ENCODE data around the gene ATRX.
"Not testable (repeated sequence)": the region's sequence is repeated elsewhere in the genome, so short reads cannot be mapped to it uniquely, and the experiment has no call there.

Gene ATRX

DNA sequence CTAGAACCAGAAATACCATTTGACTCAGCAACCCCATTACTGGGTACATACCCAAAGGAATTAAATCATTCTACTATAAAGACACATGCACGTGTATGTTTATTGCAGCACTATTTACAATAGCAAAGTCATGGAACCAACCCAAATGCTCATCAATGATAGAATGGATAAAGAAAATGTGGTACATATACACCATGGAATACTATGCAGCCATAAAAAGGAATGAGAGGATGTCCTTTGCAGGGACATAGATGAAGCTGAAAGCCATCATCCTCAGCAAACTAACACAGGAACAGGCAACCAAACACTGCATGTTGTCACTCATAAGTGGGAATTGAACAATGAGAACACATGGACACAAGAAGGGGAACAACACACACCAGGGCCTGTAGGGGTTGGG lies 285.9 kb downstream of the ATRX start:
- DNase-seq (ENCODE audit: low read depth) = not testable (repeated sequence)

DNA sequence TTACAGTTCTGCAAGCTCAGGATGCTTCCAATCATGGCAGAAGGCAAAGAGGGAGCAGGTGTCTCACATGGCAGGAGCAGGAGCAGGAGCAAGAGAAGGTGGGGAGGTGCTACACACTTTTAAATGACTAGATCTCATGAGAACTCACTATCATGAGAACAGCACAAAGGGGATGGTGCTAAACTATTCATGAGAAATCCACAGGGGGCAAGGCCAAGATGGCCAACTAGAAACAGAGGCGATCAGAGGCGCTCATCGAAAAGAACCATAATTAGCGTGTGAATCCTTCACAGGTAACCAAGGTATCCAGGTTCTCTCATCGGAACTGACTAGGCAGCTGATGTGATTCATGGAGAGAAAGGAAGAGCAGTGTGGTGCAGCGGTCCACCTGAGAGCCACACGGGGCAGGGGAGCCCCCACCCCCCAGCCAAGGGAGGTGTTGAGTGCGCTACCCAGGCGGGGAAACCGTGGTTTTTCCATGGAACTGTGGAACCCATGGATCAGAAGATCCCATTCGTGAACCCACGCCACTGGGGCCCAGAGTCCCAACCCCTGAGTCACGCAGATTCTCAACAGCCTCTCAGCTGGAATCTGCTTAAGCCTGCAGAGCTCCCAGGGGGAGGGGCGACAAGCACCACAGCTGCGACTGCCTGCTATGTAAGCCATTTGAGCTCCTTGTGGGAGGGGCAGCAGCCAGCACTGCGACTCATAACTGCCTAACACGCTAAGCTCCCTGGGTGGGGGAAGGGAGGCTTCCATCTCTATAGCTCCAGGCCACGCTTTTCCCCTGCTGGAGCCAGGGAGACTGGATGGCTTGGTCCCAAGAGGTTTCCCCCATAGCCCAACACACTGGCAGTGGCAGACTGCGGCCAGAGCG lies 292.1 kb downstream of the ATRX start:
- peak; percentile 14 for DNase-seq (ENCODE audit: low read depth)

DNA sequence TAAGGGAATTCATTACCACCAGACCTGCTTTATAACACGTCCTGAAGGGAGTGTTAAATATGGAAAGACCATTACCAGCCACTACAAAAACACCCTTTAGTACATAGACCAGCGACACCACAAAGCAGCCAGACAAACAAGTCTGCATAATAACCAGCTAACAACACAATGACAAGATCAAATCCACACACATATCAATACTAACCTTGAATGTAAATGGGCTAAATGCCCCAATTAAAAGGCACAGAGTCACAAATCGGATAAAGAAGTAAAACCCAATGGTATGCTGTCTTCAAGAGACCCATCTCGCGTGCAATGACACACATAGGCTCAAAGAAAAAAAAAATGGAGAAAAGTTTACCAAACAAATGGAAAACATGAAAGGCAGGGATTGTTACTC lies 302.0 kb downstream of the ATRX start:
- no peak for DNase-seq (ENCODE audit: low read depth)

DNA sequence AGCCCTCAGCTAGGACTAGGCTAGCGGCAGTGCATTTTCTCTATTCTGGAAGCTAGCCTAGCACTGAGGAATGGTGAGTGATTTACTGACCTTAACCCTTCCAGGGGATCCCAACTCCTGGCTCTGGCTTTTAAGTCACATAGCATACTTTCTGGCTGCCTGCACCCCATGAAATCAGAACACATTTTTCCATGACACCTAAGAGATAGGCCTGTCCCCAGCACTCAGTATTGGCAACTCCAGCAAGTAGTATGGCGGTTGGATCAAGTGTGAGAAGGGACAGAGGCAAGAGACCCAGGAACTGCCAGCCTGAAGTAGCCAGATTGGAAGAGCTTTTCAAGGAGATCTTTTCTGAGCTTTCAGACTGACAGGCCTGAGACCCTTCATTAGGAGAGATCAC lies 330.6 kb downstream of the ATRX start:
- no peak for DNase-seq (ENCODE audit: low read depth)
